ENCODE data around the gene NAGPA. TPM values are rescaled to one million over a fixed set of nuclear protein-coding genes. Genes with fewer than 3 reads are reported as not detected.

NAGPA gene
- total and polyA plus RNA-seq, 5 donors = 5.3 to 10.0 (median 7.6) TPM

- intact Hi-C loops (cut with DNase I) = loop anchor here in 1 of 4 donors (5.0 kb wide), 1 partner anchor 63 kb away; no protein-coding TSS in a partner anchor
- Histone ChIP-seq H3K9me3 (ENCODE audit: control insufficient read depth, low read length) (no peaks in the 10 kb centered on the region), H3K27ac (ENCODE audit: low read length) (no peak overlapping the region), H3K4me1 (ENCODE audit: control insufficient read depth, insufficient read depth, low read length) (no peaks in the 10 kb centered on the region), H3K27me3 (ENCODE audit: control insufficient read depth, insufficient read depth) (no peaks in the 10 kb centered on the region), H3K4me3 (ENCODE audit: low read length) (no peak overlapping the region)
- ATAC-seq (peak; percentile 17 to 25), DNase-seq (peak in 2 of 3 donors; percentile 76)
- 43% methylated on average over 17 of the region's 17 CpGs for WGBS
These were observed 8.5 kb downstream of the NAGPA start for GRCh38 chr16:5025171-5025632.

- Histone ChIP-seq H3K4me3 (ENCODE audit: low read length) (no peak overlapping the region), H3K9me3 (ENCODE audit: control insufficient read depth, low read length) (no peaks in the 10 kb centered on the region), H3K27ac (ENCODE audit: low read length) (no peak overlapping the region), H3K4me1 (ENCODE audit: control insufficient read depth, insufficient read depth, low read length) (no peaks in the 10 kb centered on the region), H3K27me3 (ENCODE audit: control insufficient read depth, insufficient read depth) (no peaks in the 10 kb centered on the region)
- no peak for DNase-seq
- 54% methylated on average over 4 of the region's 4 CpGs for WGBS
- no peak for ATAC-seq
- intact Hi-C loops (cut with DNase I) = loop anchor here in 1 of 4 donors (5.0 kb wide), 1 partner anchor 62 kb away; no protein-coding TSS in a partner anchor
These were observed 9.1 kb downstream of the NAGPA start for GRCh38 chr16:5024632-5025031.

GRCh38 chr16:5022521-5022920, 11.2 kb downstream of the NAGPA start:
- intact Hi-C loops (cut with DNase I) = no loop called here
- no peak for DNase-seq
- Histone ChIP-seq H3K4me1 (ENCODE audit: control insufficient read depth, insufficient read depth, low read length) (no peaks in the 10 kb centered on the region), H3K4me3 (ENCODE audit: low read length) (no peak overlapping the region), H3K27ac (ENCODE audit: low read length) (no peak overlapping the region), H3K27me3 (ENCODE audit: control insufficient read depth, insufficient read depth) (no peaks in the 10 kb centered on the region), H3K9me3 (ENCODE audit: control insufficient read depth, low read length) (no peaks in the 10 kb centered on the region)
- 77% methylated on average over 6 of the region's 6 CpGs for WGBS
- no peak for ATAC-seq

DNA sequence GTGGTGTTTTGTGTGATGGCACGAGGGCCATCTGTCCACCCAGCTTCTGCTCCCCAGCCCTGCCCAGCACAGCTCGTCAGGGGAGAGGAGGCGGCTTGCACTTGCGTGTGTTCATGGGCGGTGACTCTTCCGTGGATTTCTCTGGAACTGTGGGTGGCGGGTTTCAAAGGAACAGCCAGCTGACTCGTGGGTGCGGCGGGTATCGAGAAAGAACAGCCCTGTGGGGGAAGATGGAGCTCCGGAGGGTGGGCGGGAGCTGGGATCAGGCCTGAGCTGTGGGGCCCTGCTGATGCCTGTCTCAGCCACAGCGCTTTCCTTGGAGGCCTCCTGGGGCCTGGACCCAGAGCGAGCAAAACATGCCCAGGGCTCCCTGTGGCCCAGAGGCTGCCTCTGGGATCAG, 13.2 kb downstream of the NAGPA start:
- ATAC-seq = no peak
- no peak overlapping the region for H3K4me3 ChIP-seq (ENCODE audit: low read length)
- DNase-seq = no peak
- intact Hi-C loops (cut with DNase I) = no loop called here
- H3K27me3 ChIP-seq (ENCODE audit: control insufficient read depth, insufficient read depth) = no peaks in the 10 kb centered on the region
- no peaks in the 10 kb centered on the region for H3K9me3 ChIP-seq (ENCODE audit: control insufficient read depth, low read length)
- WGBS = 68% methylated on average over 15 of the region's 15 CpGs
- no peaks in the 10 kb centered on the region for H3K4me1 ChIP-seq (ENCODE audit: control insufficient read depth, insufficient read depth, low read length)
- H3K27ac ChIP-seq (ENCODE audit: low read length) = no peak overlapping the region

DNA sequence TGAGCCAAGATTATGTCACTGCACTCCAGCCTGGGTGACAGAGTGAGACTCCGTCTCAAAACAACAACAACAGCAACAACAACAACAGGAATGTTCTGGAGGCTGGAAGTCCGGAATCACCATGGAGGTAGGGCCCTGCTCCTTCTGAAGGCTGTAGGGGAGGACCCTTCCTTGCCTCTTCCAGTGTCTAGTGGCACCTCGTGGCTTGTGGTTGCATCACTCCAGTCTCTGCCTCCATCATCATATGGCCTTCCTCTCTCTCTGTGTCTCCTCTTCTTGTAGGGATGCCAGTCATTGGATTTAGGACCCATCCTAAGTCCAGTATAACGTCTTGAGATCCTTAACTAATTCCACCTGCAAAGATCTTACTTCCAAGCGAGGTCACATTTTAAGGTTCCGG, 14.0 kb downstream of the NAGPA start:
- intact Hi-C loops (cut with DNase I) = no loop called here
- ATAC-seq (no peak), DNase-seq (no peak)
- Histone ChIP-seq H3K27me3 (ENCODE audit: control insufficient read depth, insufficient read depth) (no peaks in the 10 kb centered on the region), H3K9me3 (ENCODE audit: control insufficient read depth, low read length) (no peaks in the 10 kb centered on the region), H3K4me3 (ENCODE audit: low read length) (no peak overlapping the region), H3K4me1 (ENCODE audit: control insufficient read depth, insufficient read depth, low read length) (no peaks in the 10 kb centered on the region), H3K27ac (ENCODE audit: low read length) (no peak overlapping the region)
- WGBS = 77% methylated on average over 6 of the region's 6 CpGs

DNA sequence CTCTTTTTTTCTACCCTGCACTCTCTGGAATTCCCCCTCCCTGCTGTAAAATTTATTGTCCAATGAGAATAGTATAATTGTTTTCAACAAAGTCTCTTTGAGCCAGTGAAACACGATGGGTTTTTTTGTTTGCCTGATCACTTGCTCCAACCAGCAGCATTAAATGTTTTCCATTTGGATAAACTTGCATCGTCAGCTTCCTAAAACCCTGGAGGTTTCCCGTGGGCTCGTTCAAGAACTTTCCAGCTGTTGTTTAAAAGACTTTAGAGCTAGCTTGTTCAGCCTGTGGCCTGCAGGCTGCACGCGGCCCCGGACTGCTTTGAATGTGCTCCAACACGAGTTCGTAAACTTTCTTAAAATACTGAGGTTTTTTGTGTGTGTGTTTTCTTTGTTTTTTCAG, 14.9 kb downstream of the NAGPA start:
- Histone ChIP-seq H3K4me3 (ENCODE audit: low read length) (no peak overlapping the region), H3K27me3 (ENCODE audit: control insufficient read depth, insufficient read depth) (no peaks in the 10 kb centered on the region), H3K9me3 (ENCODE audit: control insufficient read depth, low read length) (no peaks in the 10 kb centered on the region), H3K27ac (ENCODE audit: low read length) (no peak overlapping the region), H3K4me1 (ENCODE audit: control insufficient read depth, insufficient read depth, low read length) (no peaks in the 10 kb centered on the region)
- intact Hi-C loops (cut with DNase I) = no loop called here
- WGBS = 36% methylated on average over 9 of the region's 9 CpGs
- DNase-seq = no peak
- no peak for ATAC-seq

- ATAC-seq = no peak
- WGBS = 72% methylated on average over 5 of the region's 5 CpGs
- H3K9me3 ChIP-seq (ENCODE audit: control insufficient read depth, low read length) = no peaks in the 10 kb centered on the region
- no peaks in the 10 kb centered on the region for H3K4me1 ChIP-seq (ENCODE audit: control insufficient read depth, insufficient read depth, low read length)
- intact Hi-C loops (cut with DNase I) = no loop called here
- no peak for DNase-seq
- no peaks in the 10 kb centered on the region for H3K27me3 ChIP-seq (ENCODE audit: control insufficient read depth, insufficient read depth)
- no peak overlapping the region for H3K27ac ChIP-seq (ENCODE audit: low read length)
- H3K4me3 ChIP-seq (ENCODE audit: low read length) = no peak overlapping the region
These were observed 16.1 kb downstream of the NAGPA start for GRCh38 chr16:5017678-5017969.

GRCh38 chr16:5016967-5017677, 16.6 kb downstream of the NAGPA start:
- intact Hi-C loops (cut with DNase I) = no loop called here
- H3K4me3 ChIP-seq (ENCODE audit: low read length) = no peak overlapping the region
- 67% methylated on average over 6 of the region's 6 CpGs for WGBS
- no peak for ATAC-seq
- H3K27ac ChIP-seq (ENCODE audit: low read length) = no peak overlapping the region
- no peak for DNase-seq
- H3K27me3 ChIP-seq (ENCODE audit: control insufficient read depth, insufficient read depth) = no peaks in the 10 kb centered on the region
- no peaks in the 10 kb centered on the region for H3K9me3 ChIP-seq (ENCODE audit: control insufficient read depth, low read length)
- H3K4me1 ChIP-seq (ENCODE audit: control insufficient read depth, insufficient read depth, low read length) = no peaks in the 10 kb centered on the region

DNA sequence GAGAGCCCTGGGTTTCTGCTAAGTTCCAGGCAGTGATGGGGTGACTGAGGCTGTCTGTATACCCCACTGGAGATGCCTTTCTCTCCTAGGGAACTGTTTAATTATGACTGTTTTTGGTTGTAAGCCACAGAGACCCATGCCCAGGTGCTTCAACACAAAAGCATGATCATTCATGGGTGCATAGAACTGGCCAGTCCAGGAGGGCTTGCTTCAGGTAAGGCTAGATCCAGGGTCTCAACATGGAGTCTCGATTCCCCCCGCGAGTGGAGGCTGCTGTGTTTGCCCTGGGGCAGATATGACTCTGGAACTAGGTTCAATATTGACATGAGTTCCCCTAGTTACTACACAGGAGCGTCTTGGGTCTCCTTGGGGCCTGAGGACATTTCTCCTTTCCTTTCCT, 17.8 kb downstream of the NAGPA start:
- no peak for DNase-seq
- Histone ChIP-seq H3K4me3 (ENCODE audit: low read length) (no peak overlapping the region), H3K4me1 (ENCODE audit: control insufficient read depth, insufficient read depth, low read length) (no peaks in the 10 kb centered on the region), H3K27me3 (ENCODE audit: control insufficient read depth, insufficient read depth) (no peaks in the 10 kb centered on the region), H3K27ac (ENCODE audit: low read length) (no peak overlapping the region), H3K9me3 (ENCODE audit: control insufficient read depth, low read length) (no peaks in the 10 kb centered on the region)
- ATAC-seq = no peak
- intact Hi-C loops (cut with DNase I) = no loop called here
- whole genome bisulfite sequencing = 86% methylated on average over 4 of the region's 4 CpGs

DNA sequence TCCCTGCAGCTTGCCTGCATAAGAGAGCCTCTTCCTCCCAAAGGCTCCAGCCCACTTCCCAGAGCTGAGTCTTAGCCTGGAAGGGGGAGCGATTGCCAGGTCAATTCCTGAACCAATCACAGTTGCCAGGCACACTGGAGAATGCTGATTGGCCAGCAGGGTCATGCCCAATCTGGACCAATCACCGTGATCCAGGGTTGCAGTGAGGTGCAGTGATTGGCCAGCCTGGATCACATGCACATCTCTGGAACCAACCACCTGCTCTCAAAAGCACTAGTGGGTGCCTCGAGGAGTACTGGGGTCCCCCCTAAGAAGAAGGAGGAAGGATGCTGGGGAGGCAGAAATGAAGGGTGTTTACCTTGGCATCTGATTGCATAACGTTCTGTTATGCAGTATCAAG, 18.4 kb downstream of the NAGPA start:
- Histone ChIP-seq H3K4me3 (ENCODE audit: low read length) (no peak overlapping the region), H3K9me3 (ENCODE audit: control insufficient read depth, low read length) (no peaks in the 10 kb centered on the region), H3K4me1 (ENCODE audit: control insufficient read depth, insufficient read depth, low read length) (no peaks in the 10 kb centered on the region), H3K27me3 (ENCODE audit: control insufficient read depth, insufficient read depth) (no peaks in the 10 kb centered on the region), H3K27ac (ENCODE audit: low read length) (no peak overlapping the region)
- ATAC-seq (no peak), DNase-seq (no peak)
- 62% methylated on average over 4 of the region's 4 CpGs for WGBS
- intact Hi-C loops (cut with DNase I) = no loop called here

- WGBS = 64% methylated on average over 6 of the region's 6 CpGs
- ATAC-seq (no peak), DNase-seq (no peak)
- H3K4me3 ChIP-seq (ENCODE audit: low read length) = no peak overlapping the region
- no peak overlapping the region for H3K27ac ChIP-seq (ENCODE audit: low read length)
- H3K9me3 ChIP-seq (ENCODE audit: control insufficient read depth, low read length) = no peaks in the 10 kb centered on the region
- H3K27me3 ChIP-seq (ENCODE audit: control insufficient read depth, insufficient read depth) = no peaks in the 10 kb centered on the region
- H3K4me1 ChIP-seq (ENCODE audit: control insufficient read depth, insufficient read depth, low read length) = no peaks in the 10 kb centered on the region
- intact Hi-C loops (cut with DNase I) = no loop called here
These were observed 20.8 kb downstream of the NAGPA start for GRCh38 chr16:5012887-5013286.

DNA sequence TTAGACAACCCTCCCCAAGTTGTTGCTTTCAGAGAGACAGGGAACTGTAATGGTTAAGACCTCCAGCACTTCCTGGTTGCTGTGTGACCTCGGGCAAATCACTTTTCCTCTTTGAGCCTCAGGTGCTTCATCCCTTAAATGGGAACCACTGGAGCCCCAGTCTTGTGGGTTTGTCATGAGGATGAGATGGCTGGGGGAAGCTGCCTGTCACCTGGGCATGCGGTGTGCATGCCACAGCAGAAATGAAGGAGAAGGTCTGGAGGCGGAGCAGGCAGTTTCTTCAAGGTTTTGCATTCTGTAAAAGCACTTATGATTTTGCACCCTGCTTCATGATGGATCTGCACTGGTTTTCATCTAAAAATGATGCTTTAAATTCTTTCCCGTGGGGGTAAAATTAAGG, 22.1 kb downstream of the NAGPA start:
- Histone ChIP-seq H3K27ac (ENCODE audit: low read length) (no peak overlapping the region), H3K9me3 (ENCODE audit: control insufficient read depth, low read length) (no peaks in the 10 kb centered on the region), H3K27me3 (ENCODE audit: control insufficient read depth, insufficient read depth) (no peaks in the 10 kb centered on the region), H3K4me3 (ENCODE audit: low read length) (no peak overlapping the region), H3K4me1 (ENCODE audit: control insufficient read depth, insufficient read depth, low read length) (no peaks in the 10 kb centered on the region)
- ATAC-seq = no peak
- intact Hi-C loops (cut with DNase I) = no loop called here
- WGBS = 64% methylated on average over 4 of the region's 4 CpGs
- DNase-seq = no peak

All from right cardiac atrium (tissue), 5 donors.